Measurements from ENCODE around the gene EFEMP2. TPM values are rescaled to one million over a fixed set of nuclear protein-coding genes. Genes with fewer than 3 reads are reported as not detected.

Gene EFEMP2
- total RNA-seq, 1 donor from 2014 or later = 9.2 TPM

DNA sequence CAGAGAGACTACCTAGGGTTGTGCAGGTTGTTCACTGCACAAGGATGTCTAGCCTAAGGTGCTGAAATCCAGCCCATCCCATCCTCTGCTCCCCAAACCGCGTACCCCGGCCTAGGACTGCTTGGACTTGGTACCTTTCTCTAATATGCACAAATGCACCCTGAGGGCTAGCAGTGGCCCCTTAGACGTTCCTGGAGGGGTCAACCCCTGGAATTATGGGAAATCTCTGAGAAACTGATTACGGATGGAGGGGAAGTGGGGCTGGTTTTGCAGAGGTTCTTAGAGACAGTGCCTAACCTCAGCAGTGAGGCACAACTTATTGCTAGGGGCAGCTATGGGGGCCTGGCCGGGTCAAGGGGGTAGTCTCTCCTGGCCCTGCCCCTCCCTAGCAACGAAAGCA is 43.8 kb upstream of the EFEMP2 start:
- H3K4me1 ChIP-seq = peaks cover 10% of the 10 kb centered on the region

DNA sequence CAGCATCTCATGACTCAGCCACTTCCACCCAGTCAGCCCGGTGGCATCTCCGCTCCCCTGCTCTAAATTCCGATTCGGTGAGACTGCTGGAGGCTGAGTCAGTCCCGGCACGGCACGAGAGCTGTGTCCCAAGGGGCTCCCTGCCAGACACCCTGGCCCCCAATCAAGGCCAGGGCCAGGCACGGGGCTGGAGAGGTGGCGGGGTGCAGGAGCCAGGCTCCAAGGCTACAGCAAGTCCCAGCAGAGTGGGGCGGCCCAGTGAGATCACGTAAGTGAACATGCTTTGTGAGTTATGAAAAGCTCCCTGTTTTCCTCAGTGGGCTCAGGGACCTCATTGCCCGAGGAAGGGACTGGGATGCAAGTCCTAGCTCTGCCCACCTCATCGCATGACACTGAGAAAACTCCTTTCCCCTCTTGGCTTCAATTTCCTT is 43.2 kb upstream of the EFEMP2 start:
- Histone ChIP-seq H3F3A (ENCODE audit: low read depth) (no peaks in the 10 kb centered on the region), H3K9me3 (ENCODE audit: low read depth) (no peaks in the 10 kb centered on the region), H3K9ac (no peak overlapping the region), H3K4me2 (no peak overlapping the region), H3K27me3 (no peaks in the 10 kb centered on the region), H3K79me2 (ENCODE audit: low read depth) (peaks cover 21% of the 10 kb centered on the region), H2AFZ (replicated peaks) (no peak overlapping the region), H3K27ac (no peak overlapping the region), H3K4me1 (peaks cover 10% of the 10 kb centered on the region), H3K4me3 (no peak overlapping the region), H4K20me1 (ENCODE audit: low read depth) (peaks cover 9% of the 10 kb centered on the region), H3K36me3 (no peaks in the 10 kb centered on the region)
- H3K4me3 Mint-ChIP-seq = peak overlapping the region; percentile 92
- H3K9me3 Mint-ChIP-seq = no peaks in the 10 kb centered on the region
- H3K27ac Mint-ChIP-seq = no peak overlapping the region
- H3K36me3 Mint-ChIP-seq = peaks cover 5% of the 10 kb centered on the region
- DNase-seq (ENCODE audit: low spot score) = no peak
- TF ChIP-seq CTCF (IDR thresholded peaks at IDR 0.05) = no peak
- no peak for TF ChIP-seq EZH2 (IDR thresholded peaks at IDR 0.05)
- no peak for TF ChIP-seq EZH2phosphoT487 (IDR thresholded peaks at IDR 0.05)
- peaks cover 3% of the 10 kb centered on the region for H3K27me3 Mint-ChIP-seq (ENCODE audit: insufficient read depth, low read depth)
- peaks cover 30% of the 10 kb centered on the region for H3K4me1 Mint-ChIP-seq

More for the DNA sequence above, 43.8 kb upstream of the EFEMP2 start:
- H3K9me3 Mint-ChIP-seq = no peaks in the 10 kb centered on the region
- Histone ChIP-seq H3K27ac (no peak overlapping the region), H3K36me3 (no peaks in the 10 kb centered on the region), H4K20me1 (ENCODE audit: low read depth) (peaks cover 12% of the 10 kb centered on the region), H3K79me2 (ENCODE audit: low read depth) (peaks cover 21% of the 10 kb centered on the region), H2AFZ (replicated peaks) (no peak overlapping the region), H3K27me3 (no peaks in the 10 kb centered on the region), H3K4me2 (no peak overlapping the region), H3F3A (ENCODE audit: low read depth) (no peaks in the 10 kb centered on the region), H3K9ac (no peak overlapping the region), H3K9me3 (ENCODE audit: low read depth) (no peaks in the 10 kb centered on the region), H3K4me3 (no peak overlapping the region)
- peaks cover 27% of the 10 kb centered on the region for H3K4me1 Mint-ChIP-seq
- H3K4me3 Mint-ChIP-seq = peak overlapping the region; percentile 92
- DNase-seq (ENCODE audit: low spot score) = no peak
- no peak overlapping the region for H3K27ac Mint-ChIP-seq
- H3K36me3 Mint-ChIP-seq = peaks cover 5% of the 10 kb centered on the region
- H3K27me3 Mint-ChIP-seq (ENCODE audit: insufficient read depth, low read depth) = peaks cover 3% of the 10 kb centered on the region
- TF ChIP-seq CTCF (IDR thresholded peaks at IDR 0.05) (no peak), EZH2 (IDR thresholded peaks at IDR 0.05) (no peak), EZH2phosphoT487 (IDR thresholded peaks at IDR 0.05) (no peak)

GRCh38 chr11:65915101-65915820 is 42.7 kb upstream of the EFEMP2 start:
- no peak overlapping the region for H3K27ac ChIP-seq
- H3K4me1 Mint-ChIP-seq = peaks cover 24% of the 10 kb centered on the region
- DNase-seq (ENCODE audit: low spot score) = no peak
- H3K4me2 ChIP-seq = no peak overlapping the region
- peaks cover 7% of the 10 kb centered on the region for H3K4me1 ChIP-seq
- peaks cover 5% of the 10 kb centered on the region for H3K36me3 Mint-ChIP-seq
- no peaks in the 10 kb centered on the region for H3K27me3 ChIP-seq
- H2AFZ ChIP-seq (replicated peaks) = no peak overlapping the region
- H3F3A ChIP-seq (ENCODE audit: low read depth) = peaks cover 3% of the 10 kb centered on the region
- H3K9ac ChIP-seq = no peak overlapping the region
- no peak overlapping the region for H3K4me3 Mint-ChIP-seq
- peaks cover 3% of the 10 kb centered on the region for H3K27me3 Mint-ChIP-seq (ENCODE audit: insufficient read depth, low read depth)
- H3K4me3 ChIP-seq = no peak overlapping the region
- no peaks in the 10 kb centered on the region for H3K9me3 Mint-ChIP-seq
- H4K20me1 ChIP-seq (ENCODE audit: low read depth) = peaks cover 4% of the 10 kb centered on the region
- H3K9me3 ChIP-seq (ENCODE audit: low read depth) = no peaks in the 10 kb centered on the region
- no peaks in the 10 kb centered on the region for H3K36me3 ChIP-seq
- peaks cover 18% of the 10 kb centered on the region for H3K79me2 ChIP-seq (ENCODE audit: low read depth)
- TF ChIP-seq CTCF (IDR thresholded peaks at IDR 0.05) (no peak), EZH2phosphoT487 (IDR thresholded peaks at IDR 0.05) (no peak), EZH2 (IDR thresholded peaks at IDR 0.05) (no peak)
- peak overlapping the region; percentile 82 for H3K27ac Mint-ChIP-seq

All from neural progenitor cell (in vitro differentiated cells).